GM10248 (cell line): Measurements from ENCODE around the gene APH1B.

Source experiments
- CTCF ChIA-PET: fragments of 300-600 bp; sonication (Branson Sonifier 250); formaldehyde crosslinking; extraction: SDS; loops from one replicate; lab custom pipeline; 2021; ENCODE audit warnings: antibody characterized with exemption; lab: Yijun Ruan, JAX
- POLR2A ChIA-PET: fragments of 350-650 bp; sonication (Branson Sonifier 250); formaldehyde crosslinking; extraction: SDS; loops from one replicate; lab custom pipeline; 2020; ENCODE audit warnings: antibody characterized with exemption; lab: Yijun Ruan, JAX
- DNase-seq: peaks from one replicate; pipeline ENCODE4 v3.0.0; 2012; ENCODE audit errors: extremely low spot score
- TF ChIP-seq, protein P1 (sequence below): IDR thresholded peaks from 2 replicates; pipeline ENCODE4 v1.5.1; 2012; ENCODE audit warnings: mild to moderate bottlenecking, low read depth; ENCODE audit errors: extremely low read depth, missing control alignments, control extremely low read depth

APH1B gene

DNA sequence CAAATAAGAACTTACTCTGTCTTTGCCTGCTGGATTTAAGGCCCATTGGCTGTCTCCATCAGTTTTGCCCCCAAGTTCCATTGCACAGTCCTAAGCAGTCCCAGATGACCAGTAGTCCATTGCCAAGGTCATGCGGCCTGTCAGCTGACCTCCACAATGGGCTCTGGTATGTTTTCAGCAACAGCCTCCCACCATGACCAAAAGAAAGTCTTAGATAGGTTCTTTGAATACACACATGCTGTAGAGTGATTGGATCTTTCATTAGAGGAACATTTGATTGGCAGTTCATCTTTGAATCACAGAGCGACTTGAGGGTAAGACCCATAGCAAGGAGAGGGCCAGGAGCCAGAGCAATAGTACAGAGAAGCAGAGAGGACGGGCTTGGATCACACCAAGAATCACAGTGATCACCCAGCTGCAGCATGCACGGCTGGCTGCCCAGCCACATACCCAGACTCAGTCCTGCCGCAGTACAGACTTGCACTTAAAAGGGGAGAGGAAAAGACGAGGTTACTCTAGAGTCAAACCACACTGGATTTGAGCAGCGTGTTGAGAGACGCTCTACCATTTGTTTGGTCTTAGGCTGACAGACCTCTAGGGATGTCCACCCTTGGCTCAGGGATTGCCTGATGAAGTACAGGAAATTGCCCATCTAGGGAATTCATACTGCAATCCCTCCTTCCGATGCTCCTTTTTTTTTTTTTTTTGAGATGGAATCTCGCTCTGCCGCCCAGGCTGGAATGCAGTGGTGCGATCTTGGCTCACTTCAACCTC is 50.4 kb downstream of the APH1B start:
- no peak for DNase-seq
- TF ChIP-seq, protein P1, sequence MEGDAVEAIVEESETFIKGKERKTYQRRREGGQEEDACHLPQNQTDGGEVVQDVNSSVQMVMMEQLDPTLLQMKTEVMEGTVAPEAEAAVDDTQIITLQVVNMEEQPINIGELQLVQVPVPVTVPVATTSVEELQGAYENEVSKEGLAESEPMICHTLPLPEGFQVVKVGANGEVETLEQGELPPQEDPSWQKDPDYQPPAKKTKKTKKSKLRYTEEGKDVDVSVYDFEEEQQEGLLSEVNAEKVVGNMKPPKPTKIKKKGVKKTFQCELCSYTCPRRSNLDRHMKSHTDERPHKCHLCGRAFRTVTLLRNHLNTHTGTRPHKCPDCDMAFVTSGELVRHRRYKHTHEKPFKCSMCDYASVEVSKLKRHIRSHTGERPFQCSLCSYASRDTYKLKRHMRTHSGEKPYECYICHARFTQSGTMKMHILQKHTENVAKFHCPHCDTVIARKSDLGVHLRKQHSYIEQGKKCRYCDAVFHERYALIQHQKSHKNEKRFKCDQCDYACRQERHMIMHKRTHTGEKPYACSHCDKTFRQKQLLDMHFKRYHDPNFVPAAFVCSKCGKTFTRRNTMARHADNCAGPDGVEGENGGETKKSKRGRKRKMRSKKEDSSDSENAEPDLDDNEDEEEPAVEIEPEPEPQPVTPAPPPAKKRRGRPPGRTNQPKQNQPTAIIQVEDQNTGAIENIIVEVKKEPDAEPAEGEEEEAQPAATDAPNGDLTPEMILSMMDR = no peak
- ChIA-PET POLR2A (no interaction called here), CTCF (no interaction called here)

DNA sequence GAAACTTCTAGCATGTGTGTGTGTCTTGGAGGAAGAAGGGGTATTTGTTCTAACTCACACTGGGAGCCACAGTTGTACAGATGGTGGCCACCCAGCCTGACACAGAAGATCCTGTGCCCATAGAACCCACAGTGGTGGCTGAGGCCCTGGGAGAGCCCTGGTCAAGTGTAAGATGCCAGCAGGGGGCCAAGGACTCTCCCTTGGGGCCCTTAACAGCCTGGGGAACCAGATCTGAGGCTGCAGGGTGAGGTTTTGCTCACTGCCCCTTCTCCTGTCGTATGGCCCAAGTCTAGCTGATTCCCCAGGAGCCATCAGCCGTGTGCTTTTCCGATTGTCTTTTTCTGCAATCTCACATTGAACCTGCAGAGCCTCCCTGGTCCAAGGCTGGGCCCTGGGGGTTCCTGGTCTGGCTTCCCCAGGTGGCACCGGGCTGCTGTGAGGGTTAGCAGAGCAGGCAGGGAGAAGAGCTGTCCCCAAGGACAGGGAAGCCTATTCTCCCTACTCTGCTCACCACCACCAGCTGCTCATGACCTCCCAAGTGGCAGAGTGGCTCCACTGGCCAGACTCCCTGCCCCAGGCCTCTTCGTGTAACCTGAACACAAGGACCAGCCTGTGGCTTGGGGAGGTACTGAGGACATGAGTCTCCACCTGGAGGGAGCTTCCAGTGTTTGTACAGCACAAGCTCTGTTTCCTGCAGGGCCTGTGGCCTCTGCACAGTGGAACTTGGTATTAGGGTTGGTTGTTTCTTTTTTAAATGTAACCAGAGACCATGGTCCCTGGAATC is 52.4 kb downstream of the APH1B start:
- TF ChIP-seq, protein P1 = no peak
- ChIA-PET POLR2A (no interaction called here), CTCF (no interaction called here)
- DNase-seq = no peak

DNA sequence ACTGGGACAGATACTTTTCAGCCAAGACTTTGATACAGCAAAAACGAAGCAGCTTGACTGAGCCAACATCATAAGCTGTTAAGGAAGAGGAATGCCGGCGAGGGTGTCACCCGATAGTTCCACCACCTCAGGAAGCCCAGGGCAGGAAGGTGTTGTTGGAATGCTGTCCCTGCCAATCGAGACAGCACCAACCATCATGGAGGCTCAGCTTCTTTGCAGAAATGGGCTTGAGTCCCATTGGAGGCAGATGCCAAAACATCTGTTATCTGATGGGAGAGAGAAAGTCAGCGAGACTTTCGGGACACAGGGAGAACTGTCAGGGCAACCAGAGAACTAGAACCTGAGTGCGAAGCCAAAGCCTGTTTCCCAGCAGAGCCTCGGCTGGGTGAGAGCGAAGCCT is 53.5 kb downstream of the APH1B start:
- ChIA-PET CTCF (interaction anchor here (0.7 kb wide), 1 partner anchor 12 kb away, joined by 3 read pairs; no protein-coding TSS in a partner anchor), POLR2A (no interaction called here)
- DNase-seq = no peak
- TF ChIP-seq, protein P1 = no peak

DNA sequence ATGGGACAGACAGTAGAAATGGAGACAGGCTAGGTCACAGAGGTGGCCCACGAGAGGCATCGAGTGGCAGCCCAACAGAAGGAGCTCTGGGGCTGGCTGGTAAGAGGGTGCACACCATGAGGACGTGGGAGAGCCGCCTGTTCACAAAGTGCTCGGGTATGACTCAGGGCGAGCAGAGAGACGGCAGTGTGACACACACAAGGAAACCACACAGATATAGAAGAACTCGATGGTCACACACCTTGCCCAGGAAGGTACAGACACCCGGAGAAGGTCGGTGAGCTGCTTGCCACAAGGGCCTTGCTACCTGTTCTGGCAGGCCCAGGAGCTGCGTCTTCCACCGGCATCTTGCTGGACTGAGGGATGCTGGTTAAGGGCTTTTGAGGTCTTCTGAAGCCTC is 54.1 kb downstream of the APH1B start:
- TF ChIP-seq, protein P1 = no peak
- ChIA-PET POLR2A (no interaction called here), CTCF (interaction anchor here (0.7 kb wide), 1 partner anchor 13 kb away, joined by 3 read pairs; no protein-coding TSS in a partner anchor)
- DNase-seq = no peak

DNA sequence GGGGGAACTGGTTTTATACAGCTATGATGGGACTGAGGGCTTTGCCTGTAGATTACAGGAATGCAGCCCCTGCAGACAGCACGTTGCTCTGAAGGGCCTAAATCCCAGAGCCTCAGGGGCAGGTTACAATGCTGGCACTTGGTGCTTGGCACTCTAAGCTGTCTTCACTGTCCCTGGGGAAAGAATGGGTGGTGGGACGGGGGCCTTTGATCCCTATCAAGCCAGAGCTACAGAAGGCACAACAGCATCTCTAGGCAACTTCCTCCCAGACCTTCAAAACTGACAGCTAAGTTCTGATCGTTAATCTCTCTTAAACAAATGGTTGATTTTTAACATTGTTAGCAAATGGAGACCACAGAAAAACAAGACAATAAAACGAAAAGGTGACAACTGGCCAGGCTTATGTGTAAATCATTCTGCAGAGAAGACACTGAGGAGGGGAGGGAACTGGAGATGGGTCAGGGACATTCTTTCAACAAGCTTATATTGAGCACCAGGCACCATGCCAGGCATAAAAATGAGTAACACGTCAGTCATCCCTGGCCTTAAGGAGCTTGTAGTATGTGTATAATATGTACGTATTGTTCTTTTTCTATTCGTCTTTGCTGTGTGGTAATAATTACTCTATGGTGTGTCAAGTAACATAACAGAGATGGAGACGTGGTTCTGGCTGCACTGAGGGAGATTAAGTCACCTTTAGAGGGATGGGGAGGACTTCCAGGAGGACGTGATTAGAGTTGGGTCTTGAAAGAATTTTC is 55.1 kb downstream of the APH1B start:
- no peak for DNase-seq
- CTCF ChIA-PET = no interaction called here
- TF ChIP-seq, protein P1 = no peak
- POLR2A ChIA-PET = no interaction called here

DNA sequence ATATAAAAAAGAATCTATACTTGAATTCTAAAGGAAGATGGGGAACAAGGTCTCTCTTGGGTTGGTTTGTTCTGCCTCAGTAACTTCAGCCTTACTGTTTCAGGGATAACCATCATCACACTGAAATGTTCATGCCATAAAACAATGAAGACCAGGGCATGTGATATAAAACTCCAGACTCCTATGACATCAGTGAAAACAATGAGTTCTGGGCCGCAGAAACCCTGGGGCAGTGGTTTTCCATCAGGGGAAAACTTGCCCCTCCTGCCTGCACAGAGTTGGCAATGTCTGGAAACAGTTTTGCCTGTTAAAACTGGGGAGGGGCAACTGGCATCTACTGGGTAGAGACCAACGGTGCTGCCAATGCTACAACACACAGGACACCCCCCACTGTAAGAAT is 57.4 kb downstream of the APH1B start:
- ChIA-PET CTCF (no interaction called here), POLR2A (no interaction called here)
- no peak for DNase-seq
- TF ChIP-seq, protein P1 = no peak
